Left cardiac atrium (tissue), 4 donors: ENCODE results near the gene CSF2RB. TPM values are rescaled to one million over a fixed set of nuclear protein-coding genes. Genes with fewer than 3 reads are reported as not detected.

Experiments used
- ATAC-seq, 2 donors: fragments of 200-7000 bp; cut with Tn5 transposase; one replicate each; pipeline ENCODE4 v1.9.1; 2020; ENCODE audit warnings: mild to moderate bottlenecking in 2 of 2, moderate library complexity in 2 of 2
- DNase-seq: peaks from one replicate; pipeline ENCODE4 v3.0.0-alpha.2; 2020
- intact Hi-C, 2 donors: fragments of 100-400 bp; cut with DNase I; formaldehyde crosslinking; loops; one replicate each; pipeline versions ENCODE4 v1.14.1 to v1.15.1; 2022 to 2023
- total RNA-seq, 2 donors: library from RNA; stranded (reverse); fragmentation: NEBNext Ultra II Directional; extraction: Animal tissue kit (Norgen Biotek cat#: 25700); gene quantifications; one replicate each; pipeline ENCODE4 v1.2.1, GENCODE V29; 2021
- donor health status: DM: no; HTN: yes; CAD: no.
- donor health status: DM: no; HTN: yes; CAD: no; lungs with severe emphysema.
- donor health status: DM: yes; HTN: yes; CAD: no.
- donor health status: Dilated cardiomyopathy.

CSF2RB gene
- total RNA-seq, 2 donors from 2014 or later: 4.7 to 6.0 TPM

DNA sequence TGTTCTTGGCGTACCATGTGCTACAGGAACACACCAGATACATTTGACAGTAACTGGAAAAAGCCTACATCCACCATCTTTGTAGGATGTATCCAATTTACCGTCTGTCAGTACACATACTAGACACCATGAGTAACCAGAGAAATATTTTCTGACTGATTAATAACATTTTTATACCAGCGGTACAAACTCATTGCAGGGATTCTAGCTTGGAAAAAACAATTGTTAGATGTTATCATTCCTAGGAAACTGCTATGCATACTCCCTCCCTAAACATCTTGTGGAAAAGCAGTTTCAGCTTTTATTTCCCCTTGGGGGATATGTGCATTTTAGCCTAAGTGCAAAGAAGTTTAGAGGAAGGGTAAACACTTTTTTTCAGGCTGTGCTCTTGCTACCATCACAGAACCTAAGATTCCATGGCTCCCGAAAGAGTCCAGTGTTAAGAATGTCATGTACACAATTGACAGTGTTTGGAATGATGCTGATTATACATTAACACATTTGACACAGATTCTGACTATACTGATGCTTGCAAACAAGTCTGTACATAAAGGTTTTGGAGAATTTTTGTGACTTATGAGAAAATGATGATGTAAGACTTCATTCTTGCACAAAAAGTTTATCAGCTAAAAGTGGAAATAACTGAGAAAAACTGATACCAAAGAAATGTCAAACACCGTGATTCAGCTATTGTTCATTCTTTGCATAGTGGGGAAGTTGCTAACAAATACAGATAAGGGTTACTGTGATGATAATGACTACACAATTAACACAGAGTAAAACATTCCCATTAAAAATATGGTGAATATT lies 28.9 kb upstream of the CSF2RB start:
- ATAC-seq (peak in 1 of 2 donors; percentile 59), DNase-seq (no peak)
- intact Hi-C loops: no loop called here

DNA sequence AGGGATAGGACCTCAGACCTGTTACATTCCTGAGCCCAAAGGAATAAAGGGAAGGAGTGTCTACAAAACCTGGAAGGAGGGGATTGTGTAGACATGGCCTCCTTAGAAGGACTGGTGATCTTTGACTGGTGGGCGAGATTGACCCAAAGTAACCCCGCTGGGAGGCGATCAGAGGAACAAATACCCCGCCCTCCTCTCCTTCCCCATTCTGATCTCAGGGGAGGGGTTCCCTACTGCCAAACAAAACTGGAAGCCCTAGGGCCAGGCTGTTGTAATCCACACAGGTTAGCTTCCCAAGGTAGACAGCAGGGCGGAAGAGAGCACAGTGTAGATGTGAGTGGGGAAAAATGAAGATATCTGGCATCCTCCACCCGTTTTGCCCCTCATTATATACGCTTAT lies 28.0 kb upstream of the CSF2RB start:
- intact Hi-C loops: no loop called here
- DNase-seq: no peak
- ATAC-seq: no peak

DNA sequence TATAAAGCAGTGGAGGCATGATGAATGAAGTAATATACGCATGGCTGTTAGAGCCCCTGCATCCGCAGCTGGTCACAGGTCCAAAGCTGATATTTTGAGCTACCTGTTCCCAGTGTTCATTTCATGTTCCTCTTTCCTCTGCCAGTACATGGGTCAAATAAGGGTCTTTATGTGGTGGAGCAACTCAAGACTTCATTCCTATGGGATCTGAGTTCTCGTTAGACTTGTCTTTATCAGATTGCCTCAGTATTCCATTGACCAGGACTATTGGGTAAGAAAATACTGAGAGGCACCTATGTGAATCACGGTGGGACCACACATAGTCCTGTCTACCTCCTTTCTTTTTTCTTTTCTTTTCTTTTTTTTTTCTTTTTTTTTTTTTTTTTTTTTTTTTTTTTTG lies 27.4 kb upstream of the CSF2RB start:
- no peak for DNase-seq
- intact Hi-C loops: no loop called here
- ATAC-seq: no peak

DNA sequence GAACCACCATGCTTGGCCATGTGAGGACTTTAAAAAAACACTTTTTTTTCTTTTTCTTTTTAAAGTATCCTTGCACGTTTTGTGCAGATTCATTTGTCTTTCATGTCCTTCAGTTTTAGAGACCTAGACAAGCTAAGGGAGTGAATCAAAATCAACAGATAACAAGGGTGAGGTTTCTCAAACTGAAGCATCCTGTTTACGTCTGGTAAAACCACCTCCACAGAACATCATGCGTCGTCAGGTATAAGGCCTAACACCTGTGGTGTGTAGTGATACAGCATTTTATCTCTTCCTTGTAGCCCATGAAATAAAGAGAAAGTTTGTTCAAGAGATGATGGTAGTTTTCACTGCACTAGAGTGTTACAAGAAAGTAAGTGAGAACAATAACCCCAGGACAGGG lies 26.3 kb upstream of the CSF2RB start:
- intact Hi-C loops: no loop called here
- ATAC-seq: no peak
- no peak for DNase-seq

DNA sequence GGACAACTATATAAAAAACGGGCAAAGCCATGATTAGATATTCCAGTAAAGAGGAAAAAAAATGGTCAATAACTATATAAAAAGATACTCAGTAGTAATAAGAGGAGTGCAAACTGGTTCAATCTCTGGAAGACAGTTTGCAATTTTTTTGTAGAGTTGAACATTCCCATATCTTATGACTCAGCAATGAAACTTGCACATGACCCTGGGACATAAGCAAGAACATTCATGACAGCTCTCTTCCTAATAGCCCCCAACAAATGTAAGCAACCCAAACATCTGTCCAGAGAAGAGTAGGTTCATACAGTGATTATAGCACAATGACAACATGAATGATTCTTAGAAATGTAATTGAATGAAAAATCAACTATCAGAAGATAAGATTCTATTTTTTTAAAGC lies 21.8 kb upstream of the CSF2RB start:
- ATAC-seq (no peak), DNase-seq (no peak)
- intact Hi-C loops: no loop called here

DNA sequence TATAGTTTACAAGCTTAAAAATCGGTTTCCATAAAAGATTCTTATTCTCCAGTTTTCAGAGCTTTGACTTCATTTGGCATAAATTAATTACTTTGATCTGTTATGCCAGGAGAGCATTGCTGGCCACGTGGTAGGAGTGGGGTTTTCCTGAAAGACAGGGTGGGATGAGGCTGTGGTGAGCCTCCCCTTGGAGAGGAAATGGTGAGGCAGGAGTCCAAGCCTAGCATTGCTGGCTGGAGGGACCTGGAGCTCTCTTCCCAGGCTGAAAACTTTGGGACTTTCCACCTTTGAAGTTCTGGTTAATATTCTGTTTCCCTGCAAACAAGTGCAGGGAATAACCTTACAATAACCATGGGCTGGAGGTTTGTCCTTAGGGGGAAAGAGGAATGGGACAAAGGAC lies 21.1 kb upstream of the CSF2RB start:
- DNase-seq (no peak), ATAC-seq (no peak)
- intact Hi-C loops: no loop called here

DNA sequence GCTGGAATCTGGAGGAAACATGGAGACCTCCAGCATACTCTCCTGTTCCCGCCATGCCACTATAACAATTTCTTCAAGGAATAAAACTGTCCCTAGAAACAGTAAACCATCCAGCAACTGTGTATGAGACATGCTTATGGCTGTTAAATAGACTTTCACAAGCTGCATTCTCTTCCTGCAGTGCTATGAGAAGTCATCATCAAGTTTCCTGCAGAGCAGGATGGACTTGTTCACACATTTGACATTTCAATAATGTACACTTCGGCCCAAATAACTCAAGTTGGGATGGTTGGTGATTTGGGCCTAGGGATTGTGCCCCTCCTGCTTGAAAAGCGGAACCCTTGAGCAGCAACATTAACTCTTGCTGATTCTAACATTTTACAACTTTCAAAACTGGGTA lies 20.2 kb upstream of the CSF2RB start:
- no peak for DNase-seq
- ATAC-seq: no peak
- intact Hi-C loops: no loop called here

DNA sequence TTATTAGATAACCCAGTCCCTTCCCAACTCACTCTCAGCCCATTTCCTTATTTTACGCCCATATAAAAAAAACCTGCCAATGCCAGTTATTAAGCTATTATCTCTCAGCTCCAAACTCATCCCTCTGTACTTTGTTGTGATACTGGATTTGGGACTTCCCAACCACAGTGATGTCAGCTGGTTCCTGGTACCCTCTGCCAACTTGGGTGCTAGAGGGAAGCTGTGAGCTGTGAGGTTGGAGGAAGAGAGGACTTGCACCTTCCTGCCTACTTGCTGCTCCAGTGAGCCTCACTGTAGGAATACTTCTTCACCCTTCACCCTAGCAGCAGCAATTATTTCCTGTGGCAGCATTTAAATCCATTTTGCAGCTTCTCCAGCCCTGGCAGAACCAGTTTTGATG lies 19.2 kb upstream of the CSF2RB start:
- intact Hi-C loops: no loop called here
- ATAC-seq: no peak
- DNase-seq: no peak

DNA sequence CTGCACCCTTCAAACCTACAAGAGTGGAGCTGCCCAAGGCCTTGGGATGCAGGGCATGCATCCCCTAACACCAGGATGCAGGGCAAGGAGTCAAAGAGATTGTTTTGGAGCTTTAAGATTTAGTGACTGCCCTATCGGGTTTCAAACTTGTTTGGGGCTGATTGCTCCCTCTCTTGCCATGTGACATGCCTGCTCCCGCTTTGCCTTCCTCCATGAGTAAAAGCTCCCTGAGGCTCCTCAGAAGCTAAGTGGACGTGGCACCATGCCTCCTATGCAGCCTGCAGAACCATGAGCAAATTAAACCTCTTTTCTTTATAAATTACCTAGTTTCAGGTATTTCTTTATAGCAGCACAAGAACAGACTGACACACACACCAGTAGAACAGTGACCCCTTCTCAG lies 15.8 kb upstream of the CSF2RB start:
- intact Hi-C loops: no loop called here
- no peak for ATAC-seq
- DNase-seq: no peak

DNA sequence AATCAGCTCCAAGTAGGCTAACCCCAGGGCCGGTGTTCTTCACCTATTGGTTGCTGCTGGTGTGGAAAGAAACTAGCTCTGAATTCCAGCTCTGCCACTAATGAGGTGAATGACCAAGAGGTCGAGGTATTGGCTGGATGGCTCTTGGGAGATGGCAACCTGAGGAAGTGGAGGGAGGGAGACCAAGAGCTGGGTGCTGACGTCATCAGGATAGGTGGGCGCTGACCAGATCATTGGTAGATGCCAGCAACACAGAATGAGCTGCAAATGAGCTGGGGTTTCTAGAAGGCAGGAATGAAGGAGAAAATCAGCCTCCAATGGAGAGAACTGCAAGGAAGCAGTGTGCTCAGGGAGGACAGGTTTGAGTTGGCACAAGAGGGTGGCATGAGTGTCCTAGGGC lies 14.7 kb upstream of the CSF2RB start:
- no peak for DNase-seq
- intact Hi-C loops: no loop called here
- ATAC-seq: no peak

DNA sequence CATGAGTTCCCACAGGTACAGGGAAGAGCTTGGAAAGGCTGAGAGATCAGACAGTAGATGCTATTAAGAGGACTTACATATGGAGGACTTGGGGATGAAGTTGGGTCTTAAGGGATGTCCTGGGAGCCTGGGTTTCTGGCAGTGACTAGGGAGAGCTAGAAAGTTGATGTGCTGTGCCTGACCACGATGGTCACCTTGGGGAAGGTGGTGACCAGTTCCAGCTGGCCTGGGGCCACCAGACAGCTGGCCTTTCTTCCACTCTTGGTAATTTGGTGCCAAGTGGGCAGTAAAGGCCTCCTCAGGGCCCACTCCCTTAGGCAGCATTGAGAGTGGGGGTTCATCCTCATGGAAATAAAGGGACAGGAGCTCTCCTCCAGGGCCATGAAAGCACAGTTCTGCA lies 13.9 kb upstream of the CSF2RB start:
- intact Hi-C loops: no loop called here
- DNase-seq (no peak), ATAC-seq (no peak)

DNA sequence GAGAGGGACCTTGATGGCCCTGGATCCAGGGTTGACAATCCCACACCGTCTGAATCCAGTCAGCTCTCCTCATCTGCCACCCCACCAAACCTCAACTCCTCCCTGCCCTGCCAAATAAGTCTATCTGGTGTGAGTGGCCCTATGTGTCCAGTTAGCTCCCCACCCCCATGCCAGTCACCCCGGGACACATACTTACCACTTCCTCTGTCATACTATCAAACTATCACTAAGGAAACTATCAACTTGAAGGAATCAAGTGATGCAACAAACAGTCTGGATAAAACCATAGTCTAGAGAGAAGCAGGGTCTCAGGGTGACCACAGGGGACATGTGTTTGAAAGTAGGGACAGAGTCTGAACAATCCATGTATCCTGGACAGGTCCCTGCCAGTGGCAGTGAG lies 13.2 kb upstream of the CSF2RB start:
- intact Hi-C loops: no loop called here
- no peak for ATAC-seq
- DNase-seq: no peak

DNA sequence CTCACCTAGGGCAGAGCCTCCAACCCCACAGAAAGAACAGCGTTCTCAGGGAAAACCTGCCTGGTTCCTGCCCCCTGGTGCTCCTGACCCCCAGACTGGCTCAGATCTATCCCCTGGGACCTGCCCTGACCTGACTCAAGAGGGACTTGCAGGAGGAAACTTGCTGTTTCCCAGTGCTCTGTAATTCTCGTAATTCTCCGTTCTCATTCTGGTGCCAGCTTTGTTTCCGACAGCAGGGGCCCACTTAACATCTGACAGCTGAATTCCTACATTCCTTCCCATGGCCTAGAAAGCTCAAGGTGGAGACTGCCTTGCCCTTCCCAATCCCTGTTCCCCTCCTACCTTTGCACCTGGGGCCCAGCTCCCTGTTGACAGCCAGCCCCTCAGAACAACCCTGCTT lies 12.5 kb upstream of the CSF2RB start:
- intact Hi-C loops: no loop called here

DNA sequence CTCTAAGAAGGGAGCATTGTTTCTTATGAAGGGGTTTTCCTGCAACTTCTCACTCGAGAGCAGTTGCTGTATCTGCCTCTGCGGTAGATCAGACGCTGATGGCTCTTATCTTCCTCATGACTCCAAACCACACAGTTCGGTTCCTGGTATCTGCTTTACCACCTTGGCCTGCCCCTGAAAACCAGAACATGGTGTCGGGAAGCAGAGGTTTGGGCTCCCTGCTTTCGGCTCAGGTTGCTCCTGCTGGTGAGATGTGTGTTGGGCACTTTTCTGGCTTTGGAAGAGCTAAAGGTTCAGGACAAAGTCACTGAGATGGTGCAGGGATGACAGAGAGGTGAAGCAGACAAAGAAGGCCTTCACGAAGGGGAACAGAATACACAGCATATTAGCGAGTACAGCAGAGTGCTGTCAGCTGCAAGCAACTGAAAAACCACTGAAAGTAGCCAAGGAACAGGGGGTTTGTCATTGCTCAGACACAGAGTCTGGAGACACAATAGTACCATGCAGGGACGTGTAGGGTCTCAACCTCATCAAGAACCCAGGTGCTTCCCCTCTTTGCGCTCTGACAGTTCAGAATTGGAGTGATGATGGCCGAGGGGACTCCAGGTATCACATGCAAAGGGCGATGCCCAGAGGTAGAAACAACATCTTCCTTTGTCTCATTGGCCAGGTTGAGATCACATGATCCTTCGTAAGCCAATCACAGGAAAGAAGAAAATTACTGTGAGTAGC lies 11.9 kb upstream of the CSF2RB start:
- intact Hi-C loops: no loop called here
- ATAC-seq (no peak), DNase-seq (no peak)

More for the DNA sequence above, 12.5 kb upstream of the CSF2RB start:
- no peak for DNase-seq
- ATAC-seq: no peak

DNA sequence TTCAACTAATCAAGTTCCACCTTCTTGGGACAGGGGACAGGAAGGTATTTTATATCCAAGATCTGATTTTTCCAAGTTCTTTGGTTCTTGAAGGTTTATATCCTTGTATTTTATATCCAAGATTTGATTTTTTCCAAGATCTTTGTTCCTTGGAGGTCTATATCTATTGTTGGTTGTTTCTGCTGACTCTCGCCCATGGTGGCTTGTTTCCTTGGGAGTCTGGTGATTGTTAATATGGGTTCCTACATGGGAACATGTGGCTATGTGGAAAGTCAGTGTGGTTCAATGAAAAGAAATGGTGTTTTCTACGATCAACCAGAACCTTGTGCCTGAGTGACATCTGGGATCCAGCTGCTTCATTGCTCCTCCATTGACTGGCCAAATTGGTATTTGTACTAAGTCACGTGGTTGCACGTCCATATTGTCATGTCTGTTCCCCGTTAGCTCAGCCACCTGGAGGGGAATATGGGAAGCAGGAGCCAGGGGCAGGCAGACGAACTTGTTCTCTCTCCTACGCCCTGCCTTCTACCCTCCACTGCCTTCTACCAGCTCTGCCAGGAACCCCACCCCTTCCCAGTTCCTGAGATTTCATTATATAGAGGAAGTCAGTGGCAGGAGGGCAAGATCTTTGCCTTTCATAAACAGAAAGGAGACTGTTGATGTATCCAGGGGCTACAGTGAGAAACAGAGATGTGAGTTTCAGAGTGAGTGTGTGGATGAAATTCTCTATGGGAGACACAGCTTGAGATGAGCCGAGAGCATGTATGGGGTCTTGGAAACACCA lies 11.1 kb upstream of the CSF2RB start:
- DNase-seq (no peak), ATAC-seq (peak in 1 of 2 donors; percentile 66)
- intact Hi-C loops: no loop called here

DNA sequence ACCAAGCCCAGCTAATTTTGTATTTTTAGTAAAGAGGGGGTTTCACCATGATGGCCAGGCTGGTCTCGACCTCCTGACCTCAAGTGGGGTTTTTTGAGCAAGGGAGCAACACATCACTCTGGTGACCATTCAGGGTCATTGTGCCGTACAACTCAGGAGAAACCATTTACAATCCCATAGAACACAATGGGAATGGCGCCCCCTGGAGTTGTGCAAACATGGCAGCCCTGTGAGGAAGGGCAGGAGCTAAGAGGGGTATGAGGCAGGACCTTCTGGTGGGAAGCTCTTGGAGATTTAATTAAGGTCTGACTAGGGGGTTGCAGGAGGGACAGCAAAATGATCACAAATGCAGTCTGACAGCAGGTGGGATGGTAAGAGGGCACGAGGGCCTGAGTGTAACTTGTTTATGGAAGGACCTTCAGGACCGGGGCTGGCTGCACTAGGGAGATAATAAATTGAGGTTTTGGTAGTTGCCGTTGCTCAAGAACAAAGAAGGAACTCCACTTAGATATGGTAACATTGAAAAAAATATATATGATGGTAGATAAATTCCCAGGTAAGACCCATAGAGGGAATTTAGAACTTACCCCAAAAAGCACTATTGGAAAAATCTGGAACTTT lies 9.1 kb upstream of the CSF2RB start:
- ATAC-seq: no peak
- no peak for DNase-seq
- intact Hi-C loops: no loop called here

DNA sequence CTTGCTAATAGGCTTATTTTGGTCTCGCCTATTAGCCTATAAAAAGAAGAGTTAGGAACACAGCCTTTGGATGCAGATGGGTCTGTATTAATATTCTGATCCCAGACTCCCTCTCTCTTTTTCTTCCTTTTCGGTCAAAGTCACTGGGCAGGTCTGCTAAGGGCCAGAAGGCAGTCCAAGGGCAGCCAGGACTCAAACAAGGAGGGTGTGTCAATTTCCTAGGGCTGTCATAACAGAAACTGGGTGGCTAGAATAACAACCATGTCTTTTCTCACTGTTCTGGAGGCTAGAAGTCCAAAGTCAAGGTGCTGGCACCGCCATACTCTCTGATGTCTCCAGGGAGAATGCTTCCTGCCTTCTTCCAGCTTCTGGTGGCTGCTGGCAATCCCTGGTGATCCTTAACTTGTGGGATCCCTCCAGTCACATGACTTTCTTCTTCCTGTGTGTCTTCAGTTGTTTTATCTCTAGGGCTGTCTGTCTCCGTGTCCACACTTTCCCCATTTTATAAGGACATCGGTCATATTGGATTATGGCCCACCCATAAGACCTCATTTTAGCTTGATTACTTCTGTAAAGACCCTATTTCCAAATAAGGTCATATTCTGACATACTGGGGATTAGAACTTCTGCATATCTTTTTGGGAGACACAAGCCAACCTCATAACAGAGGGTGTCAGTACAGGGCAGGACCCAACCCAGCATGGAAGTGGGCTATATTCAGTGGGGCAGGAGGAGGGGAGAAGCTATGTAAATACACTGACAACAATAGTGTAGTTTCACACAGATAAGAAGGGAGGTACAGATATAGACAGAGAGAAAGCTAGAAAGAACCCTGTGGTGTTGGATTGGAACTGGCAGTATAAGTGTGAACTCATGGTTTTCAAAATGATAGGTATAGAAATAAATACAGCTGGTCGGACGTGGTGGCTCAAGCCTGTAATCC lies 5.9 kb upstream of the CSF2RB start:
- DNase-seq (no peak), ATAC-seq (no peak)
- intact Hi-C loops: no loop called here

DNA sequence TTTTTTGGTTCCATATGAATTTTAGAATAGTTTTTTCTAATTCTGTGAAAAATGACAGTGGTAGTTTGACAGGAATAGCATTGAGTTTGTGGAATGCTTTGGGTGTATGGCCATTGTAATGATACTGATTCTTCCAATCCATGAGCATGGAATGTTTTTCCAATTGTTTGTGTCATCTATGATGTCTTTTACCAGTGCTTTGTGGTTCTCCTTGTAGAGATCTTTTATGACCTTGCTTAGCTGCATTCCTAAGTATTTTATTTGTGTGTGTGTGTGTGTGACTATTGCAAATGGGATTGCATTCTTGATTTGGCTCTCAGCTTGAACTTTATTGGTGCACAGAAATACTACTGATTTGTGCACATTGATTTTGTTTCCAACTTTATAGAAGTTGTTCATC lies 3.0 kb upstream of the CSF2RB start:
- DNase-seq (no peak), ATAC-seq (no peak)
- intact Hi-C loops: no loop called here
